Muscle layer of colon (tissue), 2 donors: ENCODE measurements around the gene GPR152.

Experiments
- H3K27ac ChIP-seq: one replicate; pipeline ENCODE4 v1.7.0; 2013; ENCODE audit warnings: low read depth, mild to moderate bottlenecking, low read length, moderate library complexity
- H3K27me3 ChIP-seq, 2 donors: one replicate each; pipeline ENCODE4 v1.7.0; 2013; ENCODE audit warnings: low read length in 2 of 2, mild to moderate bottlenecking in 2 of 2; ENCODE audit not compliant: insufficient read depth in 2 of 2, control insufficient read depth in 1 of 2
- H3K36me3 ChIP-seq: one replicate; pipeline ENCODE4 v1.7.0; 2013; ENCODE audit warnings: mild to moderate bottlenecking, low read length; ENCODE audit not compliant: insufficient read depth
- H3K4me1 ChIP-seq: one replicate; pipeline ENCODE4 v1.7.0; 2013; ENCODE audit warnings: mild to moderate bottlenecking, low read length; ENCODE audit not compliant: insufficient read depth
- H3K4me3 ChIP-seq, 2 donors: one replicate each; pipeline ENCODE4 v1.7.0; 2013; ENCODE audit warnings: low read length in 2 of 2, low read depth in 1 of 2, mild to moderate bottlenecking in 1 of 2, moderate library complexity in 1 of 2
- H3K9ac ChIP-seq: one replicate; pipeline ENCODE4 v1.7.0; 2013; ENCODE audit warnings: low read length
- H3K9me3 ChIP-seq: one replicate; pipeline ENCODE4 v1.7.0; 2013; ENCODE audit warnings: mild to moderate bottlenecking, low read length
- donor health status: abdominal sarcoma.
- donor health status: Adenocarcinoma of cecum.

Gene GPR152

GRCh38 chr11:67441731-67442351, 10.7 kb downstream of the GPR152 start:
- Histone ChIP-seq H3K36me3 (peaks cover 10% of the 10 kb centered on the region), H3K4me3 (no peak overlapping the region), H3K27me3 (no peaks in the 10 kb centered on the region), H3K4me1 (peaks cover 20% of the 10 kb centered on the region), H3K9me3 (no peaks in the 10 kb centered on the region), H3K9ac (no peak overlapping the region), H3K27ac (no peak overlapping the region)

GRCh38 chr11:67441098-67441563, 11.4 kb downstream of the GPR152 start:
- H3K9me3 ChIP-seq = no peaks in the 10 kb centered on the region
- no peak overlapping the region for H3K9ac ChIP-seq
- H3K27ac ChIP-seq = no peak overlapping the region
- peaks cover 20% of the 10 kb centered on the region for H3K4me1 ChIP-seq
- H3K36me3 ChIP-seq = peaks cover 10% of the 10 kb centered on the region
- no peaks in the 10 kb centered on the region for H3K27me3 ChIP-seq
- H3K4me3 ChIP-seq = no peak overlapping the region

- H3K4me3 ChIP-seq = no peak overlapping the region
- no peaks in the 10 kb centered on the region for H3K9me3 ChIP-seq
- H3K27me3 ChIP-seq = no peaks in the 10 kb centered on the region
- H3K9ac ChIP-seq = no peak overlapping the region
- peaks cover 10% of the 10 kb centered on the region for H3K36me3 ChIP-seq
- H3K27ac ChIP-seq = no peak overlapping the region
- H3K4me1 ChIP-seq = peaks cover 20% of the 10 kb centered on the region
These were observed 12.1 kb downstream of the GPR152 start for GRCh38 chr11:67440229-67441097.

GRCh38 chr11:67439321-67440228, 13.0 kb downstream of the GPR152 start:
- H3K36me3 ChIP-seq = peaks cover 11% of the 10 kb centered on the region
- H3K27ac ChIP-seq = no peak overlapping the region

GRCh38 chr11:67438158-67438902, 14.2 kb downstream of the GPR152 start:
- Histone ChIP-seq H3K27ac (no peak overlapping the region), H3K27me3 (no peaks in the 10 kb centered on the region), H3K9ac (no peak overlapping the region), H3K4me3 (no peak overlapping the region), H3K4me1 (peaks cover 15% of the 10 kb centered on the region), H3K36me3 (peaks cover 24% of the 10 kb centered on the region), H3K9me3 (no peaks in the 10 kb centered on the region)

More at GRCh38 chr11:67439321-67440228, 13.0 kb downstream of the GPR152 start:
- Histone ChIP-seq H3K9ac (no peak overlapping the region), H3K9me3 (no peaks in the 10 kb centered on the region), H3K27me3 (no peaks in the 10 kb centered on the region), H3K4me3 (no peak overlapping the region), H3K4me1 (peaks cover 20% of the 10 kb centered on the region)

GRCh38 chr11:67437809-67438157, 14.7 kb downstream of the GPR152 start:
- H3K36me3 ChIP-seq = peaks cover 29% of the 10 kb centered on the region
- no peak overlapping the region for H3K4me3 ChIP-seq
- H3K4me1 ChIP-seq = peaks cover 13% of the 10 kb centered on the region
- H3K9me3 ChIP-seq = no peaks in the 10 kb centered on the region
- H3K9ac ChIP-seq = no peak overlapping the region
- no peaks in the 10 kb centered on the region for H3K27me3 ChIP-seq
- no peak overlapping the region for H3K27ac ChIP-seq

GRCh38 chr11:67437082-67437808, 15.3 kb downstream of the GPR152 start, which contains the start of gene PTPRCAP:
PTPRCAP (minus strand) TSS chr11:67437682; CDS start chr11:67437619, 63 bp downstream.
- Histone ChIP-seq H3K4me1 (peaks cover 8% of the 10 kb centered on the region), H3K27me3 (no peaks in the 10 kb centered on the region), H3K4me3 (no peak within 1 kb of the TSS), H3K9ac (no peak within 1 kb of the TSS), H3K27ac (no peak within 1 kb of the TSS), H3K9me3 (no peaks in the 10 kb centered on the region), H3K36me3 (peaks cover 35% of the 10 kb centered on the region)

- no peak overlapping the region for H3K9ac ChIP-seq
- H3K4me3 ChIP-seq = no peak overlapping the region
These were observed 16.0 kb downstream of the GPR152 start for GRCh38 chr11:67436459-67437081.

GRCh38 chr11:67435727-67436458, 16.6 kb downstream of the GPR152 start:
- no peak overlapping the region for H3K4me3 ChIP-seq
- peaks cover 41% of the 10 kb centered on the region for H3K36me3 ChIP-seq
- no peak overlapping the region for H3K27ac ChIP-seq
- peaks cover 5% of the 10 kb centered on the region for H3K4me1 ChIP-seq
- no peak overlapping the region for H3K9ac ChIP-seq
- H3K9me3 ChIP-seq = no peaks in the 10 kb centered on the region
- no peaks in the 10 kb centered on the region for H3K27me3 ChIP-seq

More at GRCh38 chr11:67436459-67437081, 16.0 kb downstream of the GPR152 start:
- no peaks in the 10 kb centered on the region for H3K27me3 ChIP-seq
- no peaks in the 10 kb centered on the region for H3K9me3 ChIP-seq
- peaks cover 41% of the 10 kb centered on the region for H3K36me3 ChIP-seq
- peaks cover 5% of the 10 kb centered on the region for H3K4me1 ChIP-seq
- H3K27ac ChIP-seq = no peak overlapping the region
